Astrocyte (in vitro differentiated cells and primary cell): ENCODE data around the gene KLHL30. TPM values are rescaled to one million over a fixed set of nuclear protein-coding genes. Genes with fewer than 3 reads are reported as not detected.

Experiments
- DNase-seq: peaks from one replicate; pipeline ENCODE4 v3.0.0-alpha.2; 2010; ENCODE audit warnings: low read depth
- FAIRE-seq: peaks from 2 replicates; lab custom pipeline; 2011; peaks lifted over from hg19 to GRCh38; lab: Jason Lieb, UNC
- H2AFZ ChIP-seq: 2 replicates; pipeline ENCODE4 v1.6.0; 2012; ENCODE audit warnings: low read depth, low read length, inconsistent platforms
- H3K27ac ChIP-seq: 2 replicates; pipeline ENCODE4 v1.5.1; 2011; ENCODE audit warnings: low read depth, low read length, inconsistent platforms
- H3K27me3 ChIP-seq: 2 replicates; pipeline ENCODE4 v1.6.0; 2011; ENCODE audit warnings: low read length, inconsistent platforms; ENCODE audit not compliant: insufficient read depth
- H3K36me3 ChIP-seq: 2 replicates; pipeline ENCODE4 v1.5.1; 2011; ENCODE audit warnings: low read length, inconsistent platforms; ENCODE audit not compliant: insufficient read depth
- H3K4me1 ChIP-seq: 2 replicates; pipeline ENCODE4 v1.5.1; 2011; ENCODE audit warnings: low read length, inconsistent platforms; ENCODE audit not compliant: insufficient read depth
- H3K4me2 ChIP-seq: 2 replicates; pipeline ENCODE4 v1.6.0; 2012; ENCODE audit warnings: low read length, inconsistent platforms
- H3K4me3 ChIP-seq: 2 replicates; pipeline ENCODE4 v1.5.1; 2011; ENCODE audit warnings: low read depth, mild to moderate bottlenecking, low read length, inconsistent platforms; ENCODE audit not compliant: insufficient read depth
- H3K79me2 ChIP-seq: 2 replicates; pipeline ENCODE4 v1.6.0; 2012; ENCODE audit warnings: mild to moderate bottlenecking, low read length, inconsistent platforms; ENCODE audit not compliant: insufficient read depth
- H3K9ac ChIP-seq: 2 replicates; pipeline ENCODE4 v1.6.0; 2012; ENCODE audit warnings: mild to moderate bottlenecking, low read length, inconsistent platforms
- H3K9me3 ChIP-seq: 2 replicates; pipeline ENCODE4 v1.5.1; 2012; ENCODE audit warnings: low read depth, mild to moderate bottlenecking, low read length, inconsistent platforms; ENCODE audit not compliant: insufficient read depth
- H4K20me1 ChIP-seq: 2 replicates; pipeline ENCODE4 v1.6.0; 2012; ENCODE audit warnings: low read length, inconsistent platforms; ENCODE audit not compliant: insufficient read depth
- H3K27ac Mint-ChIP-seq: one replicate; pipeline ENCODE4 v1.8.0; 2021; ENCODE audit warnings: mild to moderate bottlenecking, mixed read lengths; ENCODE audit not compliant: unreplicated experiment
- H3K27me3 Mint-ChIP-seq: one replicate; pipeline ENCODE4 v1.8.0; 2021; ENCODE audit warnings: low read depth, mixed read lengths; ENCODE audit not compliant: unreplicated experiment
- H3K36me3 Mint-ChIP-seq: one replicate; pipeline ENCODE4 v1.8.0; 2021; ENCODE audit warnings: low read depth, mixed read lengths; ENCODE audit not compliant: unreplicated experiment
- H3K4me1 Mint-ChIP-seq: one replicate; pipeline ENCODE4 v1.8.0; 2021; ENCODE audit warnings: low read depth, mixed read lengths; ENCODE audit not compliant: unreplicated experiment
- H3K4me3 Mint-ChIP-seq: one replicate; pipeline ENCODE4 v1.8.0; 2021; ENCODE audit warnings: mild to moderate bottlenecking, moderate library complexity, mixed read lengths; ENCODE audit not compliant: unreplicated experiment
- H3K9me3 Mint-ChIP-seq: one replicate; pipeline ENCODE4 v1.8.0; 2021; ENCODE audit warnings: mild to moderate bottlenecking, mixed read lengths; ENCODE audit not compliant: unreplicated experiment
- CTCF ChIP-seq: IDR thresholded peaks from 2 replicates; pipeline ENCODE4 v1.5.1; 2011; ENCODE audit warnings: low read depth, mild to moderate bottlenecking, inconsistent platforms, low read length, moderate library complexity; ENCODE audit not compliant: insufficient read depth
- EZH2 ChIP-seq: IDR thresholded peaks from 2 replicates; pipeline ENCODE4 v1.6.1; 2012; ENCODE audit warnings: mild to moderate bottlenecking, low read length, inconsistent platforms; ENCODE audit not compliant: insufficient read depth
- total RNA-seq: library from RNA; stranded (reverse); gene quantifications from 2 replicates; pipeline ENCODE4 v1.2.1, GENCODE V29; 2021

KLHL30 gene
- total RNA-seq, 1 donor from 2014 or later: 0.59 TPM

- Mint-ChIP-seq H3K9me3 (peaks cover 3% of the 10 kb centered on the region), H3K4me3 (no peak overlapping the region), H3K36me3 (peaks cover 2% of the 10 kb centered on the region), H3K27me3 (peaks cover 6% of the 10 kb centered on the region), H3K4me1 (peaks cover 1% of the 10 kb centered on the region), H3K27ac (no peak overlapping the region)
- DNase-seq (no peak), FAIRE-seq (no peak)
- H3K27me3 ChIP-seq: no peaks in the 10 kb centered on the region
- H3K27ac ChIP-seq: no peak overlapping the region
- H3K9me3 ChIP-seq: no peaks in the 10 kb centered on the region
- H3K9ac ChIP-seq: no peak overlapping the region
- H2AFZ ChIP-seq: no peak overlapping the region
- no peak for TF ChIP-seq CTCF
- TF ChIP-seq EZH2: no peak
- no peaks in the 10 kb centered on the region for H4K20me1 ChIP-seq
- H3K4me1 ChIP-seq: peaks cover 9% of the 10 kb centered on the region
- H3K36me3 ChIP-seq: no peaks in the 10 kb centered on the region
- H3K4me2 ChIP-seq: no peak overlapping the region
- no peak overlapping the region for H3K4me3 ChIP-seq
- H3K79me2 ChIP-seq: no peaks in the 10 kb centered on the region
These were observed 16.1 kb downstream of the KLHL30 start for GRCh38 chr2:238154570-238154969.

GRCh38 chr2:238155051-238155760 is 16.7 kb downstream of the KLHL30 start:
- no peaks in the 10 kb centered on the region for H4K20me1 ChIP-seq
- TF ChIP-seq CTCF: no peak
- TF ChIP-seq EZH2: no peak
- DNase-seq: peak; percentile 65
- no peaks in the 10 kb centered on the region for H3K9me3 ChIP-seq
- Mint-ChIP-seq H3K27me3 (peaks cover 7% of the 10 kb centered on the region), H3K27ac (no peak overlapping the region), H3K4me3 (no peak overlapping the region), H3K36me3 (peaks cover 2% of the 10 kb centered on the region), H3K9me3 (peaks cover 3% of the 10 kb centered on the region), H3K4me1 (peaks cover 1% of the 10 kb centered on the region)
- peaks cover 10% of the 10 kb centered on the region for H3K4me1 ChIP-seq
- peak overlapping the region; percentile 26 for H3K9ac ChIP-seq
- peak overlapping the region; percentile 10 for H3K27ac ChIP-seq
- H3K36me3 ChIP-seq: no peaks in the 10 kb centered on the region
- H3K79me2 ChIP-seq: no peaks in the 10 kb centered on the region
- no peak for FAIRE-seq
- H3K4me3 ChIP-seq: no peak overlapping the region
- peak overlapping the region; percentile 6 for H2AFZ ChIP-seq
- no peak overlapping the region for H3K4me2 ChIP-seq
- H3K27me3 ChIP-seq: no peaks in the 10 kb centered on the region
